OCI-LY1 (cell line): Measurements from ENCODE around the gene MED25.

Source experiments
- CTCF ChIP-seq: fragments of 200-600 bp; sonication (generic), shearing (Covaris generic); IDR thresholded peaks from 2 replicates; pipeline ENCODE4 v1.5.1; 2017; ENCODE audit warnings: mild to moderate bottlenecking, antibody characterized with exemption, low read length, moderate library complexity, mixed read lengths
- EZH2 ChIP-seq: fragments of 200-600 bp; sonication (generic), shearing (Covaris generic); IDR thresholded peaks from 2 replicates; pipeline ENCODE4 v1.8.0; 2017; ENCODE audit warnings: borderline replicate concordance, mixed run types, mild to moderate bottlenecking, antibody characterized with exemption, low read length, moderate library complexity, mixed read lengths

DNA sequence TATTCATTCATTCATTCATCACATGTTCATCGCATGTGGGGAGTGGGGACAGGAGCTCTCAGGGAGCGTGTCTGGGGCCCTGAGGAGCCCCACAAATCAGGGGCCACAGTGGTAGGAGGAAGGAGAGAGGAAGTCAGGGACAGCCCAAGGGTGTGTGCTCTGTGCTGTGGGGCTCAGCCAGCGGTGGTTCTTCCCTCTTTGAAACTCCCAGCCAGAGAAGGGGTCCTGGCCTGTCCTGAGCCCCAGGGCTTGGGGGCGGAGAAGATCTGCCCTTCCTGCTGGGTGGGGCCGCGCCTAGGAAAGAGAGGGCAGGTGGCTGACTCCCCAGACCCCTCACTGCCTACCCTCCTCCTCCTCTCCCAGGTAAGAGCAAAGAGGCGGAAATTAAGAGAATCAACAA is 36.7 kb upstream of the MED25 start:
- no peak for TF ChIP-seq CTCF
- no peak for TF ChIP-seq EZH2
